Hindlimb muscle (tissue), 1 donor: ENCODE measurements around the gene PAOX. TPM values are rescaled to one million over a fixed set of nuclear protein-coding genes. Genes with fewer than 3 reads are reported as not detected.
"Not testable (repeated sequence)": the region's sequence is repeated elsewhere in the genome, so short reads cannot be mapped to it uniquely, and the experiment has no call there.

Source experiments
- DNase-seq: peaks from one replicate; pipeline ENCODE4 v3.0.0-alpha.2; 2013
- polyA plus RNA-seq: library from polyadenylated mRNA; unstranded; fragments of 120-200 nt; gene quantifications from one replicate; pipeline ENCODE4 v1.2.1, GENCODE V29; 2013; ENCODE audit not compliant: insufficient read length

The PAOX gene
- polyA plus RNA-seq, 1 donor, result 4.7 TPM

DNA sequence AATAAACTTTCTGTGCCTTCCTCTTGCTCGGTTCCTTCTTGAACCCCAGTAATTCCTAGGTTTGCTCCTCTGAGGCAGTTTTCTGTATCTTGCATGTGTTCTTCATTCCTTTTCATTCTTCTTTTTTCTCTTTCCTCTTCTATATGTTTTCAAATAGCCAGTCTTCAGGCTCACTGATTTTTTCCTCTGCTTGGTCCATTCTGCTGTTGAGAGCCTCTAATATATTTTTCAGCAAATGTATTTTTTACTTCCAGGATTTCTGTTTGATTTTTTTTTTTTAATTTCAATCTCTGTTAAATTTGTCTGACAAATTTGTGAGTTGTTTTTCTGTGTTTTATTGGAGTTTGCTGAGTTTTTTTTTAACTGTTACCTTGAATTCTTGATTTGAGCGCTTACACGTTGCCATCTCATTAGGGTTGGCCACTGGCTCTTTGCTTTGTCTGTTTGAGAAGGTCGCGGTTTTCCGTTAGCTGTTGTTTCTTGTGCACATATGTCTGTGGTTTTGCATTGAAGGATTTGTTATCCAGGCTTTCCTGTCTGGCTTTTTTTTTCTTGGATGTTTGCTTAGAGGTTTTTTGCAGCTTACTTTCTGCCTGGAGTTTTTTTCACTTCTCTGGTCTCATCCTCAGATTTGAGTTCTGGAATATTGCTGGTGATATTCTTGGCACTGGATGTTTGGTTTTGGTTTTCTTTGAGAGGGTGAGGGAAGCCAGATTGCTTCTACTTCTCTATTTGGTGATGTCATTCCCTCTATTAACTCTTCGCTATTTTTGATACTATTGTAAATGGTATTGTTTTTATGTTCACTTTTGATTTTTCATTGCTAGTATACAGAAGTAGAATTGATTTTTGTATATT is 32.7 kb downstream of the PAOX start:
- no peak for DNase-seq

DNA sequence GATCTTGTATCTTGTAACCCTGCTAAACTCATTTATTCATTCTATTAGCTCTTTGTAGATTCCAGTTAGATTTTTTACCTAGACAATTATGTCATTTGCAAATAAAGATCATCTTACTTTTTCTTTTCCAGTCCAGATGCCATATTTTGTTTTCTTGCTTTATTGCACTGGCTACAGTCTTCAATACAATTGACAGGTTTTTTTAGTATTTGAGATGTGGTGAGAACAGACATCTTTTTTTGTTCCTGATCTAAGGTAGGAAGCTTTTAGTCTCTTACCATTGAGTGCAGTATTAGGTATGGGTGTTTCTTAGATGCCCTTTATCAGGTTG is 33.3 kb downstream of the PAOX start:
- DNase-seq, result no peak

DNA sequence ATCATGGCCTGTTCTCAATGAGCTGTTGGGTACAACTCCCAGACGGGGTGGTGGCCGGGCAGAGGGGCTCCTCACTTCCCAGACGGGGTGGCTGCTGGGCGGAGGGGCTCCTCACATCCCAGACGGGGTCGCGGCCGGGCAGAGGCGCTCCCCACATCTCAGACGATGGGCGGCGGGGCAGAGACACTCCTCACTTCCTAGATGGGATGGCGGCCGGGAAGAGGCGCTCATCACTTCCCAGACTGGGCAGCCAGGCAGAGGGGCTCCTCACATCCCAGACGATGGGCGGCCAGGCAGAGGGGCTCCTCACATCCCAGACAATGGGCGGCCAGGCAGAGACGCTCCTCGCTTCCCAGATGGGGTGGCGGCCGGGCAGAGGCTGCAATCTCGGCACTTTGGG is 35.3 kb downstream of the PAOX start:
- DNase-seq, result not testable (repeated sequence)

DNA sequence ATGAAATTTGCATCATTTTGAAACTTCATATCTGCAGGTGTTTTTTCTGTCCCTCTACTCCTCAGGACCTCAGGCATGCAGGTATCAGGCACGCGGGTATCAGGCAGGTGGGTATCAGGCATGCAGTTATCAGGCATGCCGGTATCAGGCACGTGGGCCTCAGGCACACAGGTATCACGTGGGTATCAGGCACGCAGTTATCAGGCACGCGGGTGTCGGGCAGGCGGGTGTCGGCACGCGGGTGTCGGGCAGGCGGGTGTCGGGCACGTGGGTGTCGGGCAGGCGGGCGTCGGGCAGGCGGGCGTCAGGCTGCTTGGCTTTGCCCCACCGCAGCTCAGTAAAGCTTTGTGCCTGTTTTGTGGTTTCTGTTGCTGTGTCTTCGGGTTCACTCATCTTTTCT is 36.7 kb downstream of the PAOX start:
- DNase-seq, result no peak

DNA sequence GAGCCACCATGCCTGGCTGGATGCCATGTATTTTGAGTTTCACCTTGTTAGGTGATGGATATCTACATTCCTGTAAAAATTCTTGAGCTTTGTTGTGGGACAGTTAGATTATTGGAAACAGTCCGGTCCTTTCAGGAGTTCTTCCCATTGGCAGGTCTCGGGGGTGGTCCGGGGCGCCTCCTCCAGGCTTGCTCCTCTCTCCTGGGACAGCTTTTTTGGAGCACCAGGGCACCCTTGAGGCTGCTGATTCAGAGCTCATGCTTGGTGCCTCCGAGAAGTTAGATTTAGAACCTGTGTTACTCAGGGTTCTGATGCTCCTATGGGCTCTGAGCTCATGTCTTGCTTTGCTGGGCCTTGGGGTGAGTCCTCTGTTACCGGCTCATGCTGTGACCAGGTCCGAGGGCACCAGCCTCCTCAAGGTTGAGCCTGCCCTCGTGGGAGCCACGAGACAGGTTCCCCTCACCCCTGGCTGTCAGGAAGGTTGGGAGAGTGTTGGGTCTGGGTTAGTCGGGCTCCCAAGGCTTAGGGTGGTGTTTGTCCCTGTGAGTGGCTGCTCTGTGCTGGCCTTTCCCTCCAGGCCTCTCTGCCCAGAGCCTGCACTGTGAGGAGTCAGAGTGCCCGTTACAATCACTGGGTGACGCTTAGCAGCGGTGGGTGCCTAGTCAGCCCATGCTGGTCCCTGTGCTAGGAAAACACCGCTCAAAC is 39.4 kb downstream of the PAOX start:
- no peak for DNase-seq

DNA sequence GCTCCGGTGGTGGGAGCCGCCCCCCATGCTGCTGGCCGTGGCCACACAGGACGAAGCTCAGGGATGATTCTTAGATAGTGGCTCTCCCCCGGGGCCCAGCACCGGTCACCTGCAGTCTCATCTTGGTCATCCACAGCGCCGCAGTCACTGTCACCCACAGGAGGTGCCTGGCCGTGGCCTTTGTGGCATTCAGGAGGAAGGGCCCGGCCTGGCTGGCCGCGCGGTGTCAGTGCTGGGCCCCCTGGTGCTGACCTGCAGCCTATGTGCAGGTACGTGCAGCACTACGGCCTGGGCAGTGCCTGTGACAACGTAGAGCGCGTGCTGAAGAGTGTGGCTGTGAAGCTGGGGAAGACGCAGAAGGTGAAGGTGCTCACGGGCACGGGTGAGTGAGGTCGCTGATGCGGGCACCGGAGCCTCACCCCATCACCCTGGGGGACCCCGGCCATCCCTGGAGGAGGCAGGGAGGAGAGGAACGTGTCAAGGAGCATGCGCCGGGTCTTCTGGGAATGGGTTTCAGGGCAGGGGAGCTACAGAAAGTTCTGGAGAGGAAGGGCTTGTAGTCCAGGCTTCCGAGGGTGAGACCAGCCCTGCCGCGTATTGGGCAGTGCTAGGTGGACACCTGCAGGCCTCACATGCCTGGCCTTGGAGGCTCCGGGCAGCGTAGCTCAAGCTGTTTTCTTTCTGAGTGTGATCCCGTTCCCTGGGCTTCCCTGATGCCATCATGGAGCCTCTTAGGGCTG is 40.3 kb downstream of the PAOX start:
- DNase-seq, result no peak

DNA sequence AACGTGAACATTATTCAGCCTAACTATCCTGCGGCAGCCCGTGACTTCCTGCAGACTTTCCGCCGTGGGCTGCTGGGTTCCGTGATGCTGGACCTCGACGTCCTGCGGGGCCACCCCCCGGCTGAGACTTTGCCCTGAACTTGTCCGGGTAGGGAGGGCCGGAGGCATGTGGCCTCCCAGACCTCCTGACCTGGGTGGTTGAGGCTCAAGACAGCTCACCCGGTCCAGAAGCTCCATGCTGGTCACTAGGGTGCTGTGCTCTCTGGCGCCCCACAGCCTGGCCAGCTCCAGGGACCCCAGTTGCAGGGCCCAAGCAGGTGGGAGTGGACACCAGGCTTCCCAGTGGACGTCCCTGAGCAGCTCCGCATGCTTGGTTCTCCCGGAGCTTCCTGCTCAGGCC is 41.0 kb downstream of the PAOX start:
- DNase-seq, result no peak

DNA sequence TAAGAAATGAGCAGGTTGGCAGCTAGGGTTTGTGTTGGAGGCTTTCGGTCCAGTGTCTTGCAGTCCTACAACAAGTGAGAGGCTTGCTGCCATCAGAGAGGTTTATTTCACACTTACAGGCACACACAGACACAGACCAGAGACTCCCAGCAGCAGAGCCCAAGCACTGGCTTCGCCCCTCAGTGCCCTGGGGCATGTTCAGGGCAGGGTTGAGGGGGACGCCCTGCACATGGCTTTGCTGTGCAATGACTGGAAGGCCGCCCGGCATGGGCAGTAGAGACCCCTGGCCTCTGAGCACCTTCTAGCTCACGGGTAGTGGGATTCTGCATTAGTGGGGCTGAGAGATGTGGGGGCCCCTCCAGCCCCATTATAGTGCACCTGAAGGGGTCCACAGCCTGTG is 41.5 kb downstream of the PAOX start:
- no peak for DNase-seq

DNA sequence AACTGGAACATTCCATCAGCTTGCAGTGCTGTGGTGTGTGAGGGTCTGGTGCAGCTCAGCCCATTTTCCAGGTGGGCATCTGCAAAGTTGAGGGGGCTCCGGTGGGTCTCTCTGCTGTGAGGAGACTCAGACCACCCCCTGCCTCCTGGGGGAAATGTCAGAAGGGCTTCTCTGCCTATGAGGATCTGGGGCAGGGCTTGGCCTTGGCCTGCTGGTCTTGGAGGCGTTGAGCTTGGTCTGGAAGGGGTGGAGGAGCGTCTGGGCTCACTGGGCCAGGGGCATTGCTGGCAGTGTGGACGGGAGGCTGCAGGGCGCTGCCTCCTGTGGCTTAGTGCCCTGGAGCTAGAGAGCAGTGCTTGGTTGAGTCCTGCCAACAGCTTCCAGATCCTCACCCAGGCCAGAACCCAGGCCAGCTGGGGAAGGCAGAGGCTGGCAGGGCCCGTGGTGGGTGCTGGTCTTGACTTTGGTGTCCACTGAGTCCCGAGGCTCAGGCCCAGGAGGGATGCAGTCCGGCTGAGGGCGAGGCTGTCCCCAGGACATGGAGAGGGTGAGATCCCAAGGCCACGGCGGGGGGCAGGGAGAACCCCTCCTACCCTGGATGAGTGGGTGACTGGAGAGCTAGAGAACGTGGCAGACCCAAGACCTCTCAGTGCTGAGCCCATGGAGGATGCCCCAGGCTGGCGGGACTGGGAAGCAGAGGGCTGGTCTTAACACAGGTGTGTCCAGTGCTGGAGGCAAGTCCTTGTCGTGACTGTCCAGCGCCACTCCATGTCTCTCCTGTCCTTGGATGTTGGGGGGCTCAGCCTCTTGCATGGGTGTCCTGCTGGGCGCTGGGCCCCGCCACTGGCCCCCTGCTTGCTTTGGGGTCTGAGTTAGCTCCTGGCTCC is 42.5 kb downstream of the PAOX start:
- DNase-seq, result no peak

DNA sequence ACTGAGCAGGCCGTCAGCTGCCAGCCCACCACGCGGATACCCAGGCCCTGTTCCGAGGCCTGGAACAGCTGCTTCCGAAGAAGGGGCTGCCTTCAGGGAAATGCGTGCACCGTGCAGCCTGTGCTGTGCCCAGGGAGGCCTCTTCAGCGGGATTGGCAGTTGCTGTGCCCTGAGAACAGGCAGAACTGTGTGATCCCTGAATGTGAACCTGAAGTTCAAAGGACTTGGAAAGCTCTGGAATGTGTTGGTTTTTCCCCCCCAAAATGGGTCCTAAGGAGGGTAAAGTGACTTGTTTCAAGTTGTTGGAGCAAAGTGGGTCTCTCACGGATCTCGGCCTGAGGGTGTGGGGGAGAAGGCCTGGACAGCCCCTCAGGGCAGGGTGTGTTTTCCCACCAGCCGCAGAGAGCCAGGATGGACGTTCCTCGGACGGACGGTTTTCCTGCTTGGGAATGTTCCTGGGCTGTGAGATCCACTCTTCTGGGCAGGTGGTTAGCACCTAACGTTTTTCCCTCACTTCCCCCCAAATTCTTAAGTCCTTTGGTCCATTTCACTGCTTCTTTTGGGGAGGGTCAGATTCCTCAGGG is 43.3 kb downstream of the PAOX start:
- no peak for DNase-seq

DNA sequence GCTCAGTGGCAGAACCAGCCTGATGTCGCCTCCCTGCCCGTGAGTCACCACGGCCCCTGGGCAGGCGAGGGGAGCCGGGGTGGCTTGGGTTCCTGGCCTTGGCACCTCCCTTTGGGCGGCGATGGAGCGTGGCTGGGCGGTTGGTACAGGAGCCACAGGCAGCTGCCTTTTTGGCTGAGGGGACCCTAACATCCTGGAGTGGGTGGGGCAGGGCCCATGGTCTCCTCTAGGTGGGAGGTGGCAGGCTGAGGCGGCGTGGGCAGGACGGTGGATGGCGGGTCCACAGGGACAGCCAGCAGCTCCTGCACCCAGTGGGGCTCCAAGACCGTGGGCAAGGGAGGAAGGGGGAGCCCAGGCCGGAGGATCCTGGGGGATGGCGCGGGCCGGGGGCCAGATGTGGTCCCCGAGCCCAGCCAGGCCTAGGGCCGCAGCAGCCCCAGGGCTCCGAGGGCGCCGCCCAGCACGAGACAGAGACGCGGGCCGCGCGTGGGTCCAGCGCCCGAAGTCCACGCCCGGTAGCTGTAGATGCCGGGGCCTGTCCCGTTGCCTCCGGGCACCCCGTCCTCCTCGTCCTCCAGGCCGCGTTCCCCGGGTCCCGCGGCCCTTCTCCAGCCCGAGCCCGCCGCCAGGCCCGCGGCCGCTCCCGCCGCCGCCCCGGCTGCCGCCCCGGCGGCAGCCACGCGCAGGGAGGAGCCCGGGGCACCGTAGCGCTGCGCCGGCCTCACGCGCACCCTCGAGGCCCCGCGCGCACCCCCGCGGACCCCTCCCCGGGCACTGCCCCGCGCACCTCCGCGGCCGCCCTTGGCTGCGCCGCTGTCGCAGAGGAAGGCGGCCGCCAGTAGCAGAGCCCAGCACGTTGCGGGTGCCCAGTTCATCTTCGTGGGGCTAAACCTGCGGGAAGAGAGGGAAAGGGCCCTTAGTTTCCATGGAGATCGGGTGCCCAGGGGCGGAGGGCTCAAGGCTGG is 44.0 kb downstream of the PAOX start:
- DNase-seq, result no peak

DNA sequence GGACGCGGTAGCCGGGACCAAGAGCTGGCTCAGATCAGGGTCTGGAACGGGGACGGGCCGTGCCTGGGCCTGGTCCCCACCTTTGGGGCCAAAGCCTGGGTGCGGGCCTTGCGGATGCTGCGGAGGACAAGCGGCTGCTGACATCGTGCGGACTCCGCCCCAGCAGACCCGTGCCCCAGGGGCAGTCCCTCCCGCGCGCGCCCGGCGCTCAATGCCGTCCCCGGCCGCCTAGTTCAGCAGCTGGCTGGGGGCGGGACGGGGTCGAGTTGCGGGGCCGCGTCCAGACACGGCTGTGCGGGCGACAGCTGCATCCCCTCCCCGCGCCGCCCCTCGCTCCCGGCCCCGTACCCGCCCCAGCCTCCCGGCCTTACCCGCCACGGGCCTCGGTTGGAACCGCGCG is 45.0 kb downstream of the PAOX start:
- DNase-seq, result not testable (repeated sequence)

DNA sequence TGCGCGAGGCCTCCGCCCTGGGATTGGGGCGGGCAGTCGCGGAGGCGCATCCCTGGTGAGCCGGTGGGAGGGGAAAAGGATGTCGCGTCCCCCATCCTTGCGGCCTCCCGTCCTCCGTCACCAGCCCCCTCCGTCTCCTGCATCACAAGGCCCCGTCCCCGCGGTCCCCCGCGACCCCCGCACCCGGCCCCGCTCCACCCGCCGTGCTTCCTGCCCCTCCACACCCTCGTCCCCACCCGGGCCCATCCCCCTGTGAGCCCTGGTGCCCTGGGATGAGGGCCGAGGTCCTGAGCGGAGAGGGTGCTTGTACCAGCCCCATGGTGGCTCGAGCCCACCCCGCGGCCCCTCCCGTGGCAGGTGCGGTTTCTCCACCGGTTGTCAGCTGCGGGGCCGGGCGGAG is 45.5 kb downstream of the PAOX start, which contains the start of gene SPRN:
TSS of gene SPRN (minus strand) at position 25 of the 400 bp plus-strand sequence. CDS start 944 bp downstream, outside the sequence.
- not testable (repeated sequence) for DNase-seq

DNA sequence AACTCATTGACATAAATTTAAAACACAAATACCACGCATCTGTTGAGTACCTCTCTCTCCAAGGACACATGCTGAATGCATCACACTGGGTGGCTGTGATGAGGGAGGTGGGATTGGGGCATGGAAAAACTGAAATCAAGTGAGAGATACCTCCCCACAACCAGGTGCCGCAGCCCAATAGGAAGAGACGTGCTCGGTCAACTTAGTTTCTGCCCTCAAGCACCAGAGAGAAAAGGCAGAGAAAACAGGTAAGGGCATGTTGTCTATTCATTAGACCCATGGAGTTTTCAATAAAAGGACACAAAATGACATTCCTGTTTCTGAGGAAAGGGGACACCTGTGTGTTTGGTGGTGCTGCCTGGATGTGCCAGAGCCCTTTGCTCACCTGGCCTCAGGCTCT is 50.5 kb downstream of the PAOX start:
- DNase-seq, result not testable (repeated sequence)

DNA sequence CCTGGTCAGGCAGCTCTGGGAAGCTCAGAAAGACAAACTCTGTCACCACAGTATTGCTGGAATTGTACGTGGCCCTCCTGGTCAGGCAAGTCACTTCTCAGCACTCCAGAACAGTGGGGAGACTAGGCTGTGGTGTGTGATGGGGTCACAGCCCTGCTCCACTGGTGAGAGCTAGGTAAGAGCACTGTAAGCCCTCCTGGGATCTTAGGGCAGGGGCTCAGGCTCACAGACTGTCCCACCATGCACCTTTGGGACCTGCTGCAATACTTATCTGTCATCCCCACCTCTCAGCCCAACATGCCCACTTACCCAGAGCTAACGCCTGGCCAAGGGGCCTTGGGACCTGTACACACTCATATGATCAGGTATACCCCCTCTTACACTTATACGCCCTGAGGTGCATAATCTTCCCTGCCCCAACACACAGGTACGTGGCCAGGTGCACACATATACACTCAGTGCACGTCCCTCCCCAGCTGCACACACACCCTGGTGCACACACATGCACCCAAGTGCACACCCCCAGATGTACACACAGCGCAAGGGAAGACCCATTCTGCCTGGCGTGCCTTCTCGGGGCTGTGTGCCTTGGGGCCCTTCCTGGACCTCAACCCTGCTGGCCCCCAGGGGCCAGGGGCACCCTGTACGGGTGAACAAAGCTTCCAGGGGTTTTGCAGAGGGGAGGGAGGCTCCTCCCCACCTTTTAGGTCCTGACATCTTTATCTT is 53.0 kb downstream of the PAOX start:
- DNase-seq, result not testable (repeated sequence)

DNA sequence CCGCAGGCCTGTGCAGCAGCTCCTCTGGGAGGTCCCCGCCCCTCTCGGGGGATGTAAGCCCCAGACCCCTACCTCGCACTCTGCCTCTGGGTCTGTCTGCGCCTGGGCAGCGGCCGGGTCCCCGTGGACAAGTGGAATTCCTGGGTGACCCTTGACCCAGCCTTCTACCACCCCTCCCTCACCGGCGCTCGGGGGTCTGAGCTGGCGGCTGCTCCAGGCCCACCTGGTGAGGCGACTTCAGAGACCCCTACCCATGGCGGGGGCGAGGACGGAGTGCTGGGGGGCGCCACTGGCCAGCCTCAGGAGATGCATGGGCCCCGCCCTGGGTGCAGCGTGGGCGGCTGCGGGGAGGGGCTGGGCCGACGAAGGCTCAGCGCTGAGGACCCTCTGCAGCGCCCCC is 53.7 kb downstream of the PAOX start:
- DNase-seq, result not testable (repeated sequence)

DNA sequence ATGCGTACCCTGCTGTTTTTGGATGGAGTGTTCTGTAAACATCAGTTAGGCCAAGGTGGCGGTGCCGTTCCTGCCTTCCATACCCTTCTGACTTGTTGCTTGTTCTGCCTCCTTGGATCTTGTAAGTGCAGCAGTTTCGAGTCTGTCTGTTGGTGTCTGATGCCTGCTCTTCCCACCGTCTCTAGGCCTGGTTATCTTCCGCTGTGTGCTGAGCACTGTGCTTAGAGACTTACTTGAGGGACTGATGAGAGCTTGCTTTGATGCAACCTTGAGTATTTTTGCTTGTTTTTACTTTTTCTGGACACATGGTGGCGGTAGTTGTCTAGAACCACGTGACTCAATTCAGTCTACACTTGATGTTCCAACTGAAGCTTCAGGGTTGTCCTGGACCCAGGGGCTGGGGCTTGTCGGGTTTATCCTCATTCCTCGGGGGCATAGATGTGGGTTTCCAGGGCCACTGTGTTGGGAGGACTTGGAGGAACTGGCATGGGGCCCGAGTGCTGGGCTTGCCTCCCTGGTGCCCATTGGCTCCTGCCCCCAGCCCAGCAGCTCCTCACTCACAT is 59.7 kb downstream of the PAOX start:
- DNase-seq, result no peak

DNA sequence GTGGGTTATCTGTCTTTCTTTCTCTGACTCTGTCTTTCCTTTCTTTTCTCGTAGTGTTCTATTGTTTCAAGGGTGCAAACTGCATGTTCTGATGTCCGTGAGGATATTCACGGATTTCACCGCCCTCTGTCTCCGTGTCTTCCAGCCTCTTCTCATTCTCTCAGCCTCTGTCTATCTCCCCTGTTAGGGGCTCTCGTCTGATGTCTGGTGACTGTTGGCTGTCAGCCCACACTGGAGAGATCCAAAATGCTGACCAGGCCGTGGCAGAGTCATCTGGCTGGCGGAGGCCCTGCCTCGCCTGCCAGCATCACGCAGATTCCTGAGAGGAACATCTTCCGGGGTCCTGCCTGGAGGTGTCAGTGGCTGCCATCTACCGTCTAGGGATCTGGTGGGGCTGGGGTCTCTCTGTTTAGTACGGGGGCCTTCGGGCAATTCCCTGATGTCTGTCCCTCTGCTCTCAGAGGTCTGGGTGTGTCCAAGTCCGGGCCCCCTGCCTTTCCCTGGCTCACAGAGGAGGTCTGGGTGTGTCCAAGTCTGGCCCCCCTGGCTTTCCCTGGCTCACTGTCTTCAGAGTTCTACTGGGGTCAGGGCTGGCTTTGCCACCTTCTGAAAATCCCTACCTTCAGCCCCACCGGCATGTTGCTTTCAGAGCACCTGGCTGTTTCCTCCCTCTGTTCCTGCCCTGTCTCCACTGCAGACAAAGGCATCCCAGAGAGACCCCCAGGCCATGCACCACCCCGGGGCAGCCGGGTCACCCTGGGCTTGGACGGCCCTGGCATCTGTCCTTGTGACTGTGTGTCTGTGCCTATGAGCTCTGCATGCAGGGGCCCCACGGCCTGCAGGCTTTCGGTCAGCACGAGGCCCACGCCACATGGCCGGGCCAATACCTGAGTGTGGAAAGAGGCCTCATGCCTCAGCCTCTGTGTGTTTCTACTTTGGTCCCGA is 60.7 kb downstream of the PAOX start:
- no peak for DNase-seq
